ENCODE data around the gene TMEM212.

- TF ChIP-seq POLR2A (IDR thresholded peaks at IDR 0.05) (no peak), CTCF (IDR thresholded peaks at IDR 0.05) (peak in 8 of 12 donors; percentile 8 to 49 (median 32))
Measured at GRCh38 chr3:171867981-171868380, 24.8 kb downstream of the TMEM212 start.

Measured in heart left ventricle (tissue), 13 donors.